Left ventricle myocardium inferior (tissue), 1 donor: ENCODE results near the gene MSH2. TPM values are rescaled to one million over a fixed set of nuclear protein-coding genes. Genes with fewer than 3 reads are reported as not detected.
A peak's percentile ranks its signal among the peaks of the same experiment; 100 is the strongest.
"Not testable (repeated sequence)": the region's sequence is repeated elsewhere in the genome, so short reads cannot be mapped to it uniquely, and the experiment has no call there.

ENCODE experiments used
- DNase-seq: peaks from one replicate; pipeline ENCODE4 v3.0.0-alpha.2; 2020
- H3K27ac ChIP-seq: fragments of 200-600 bp; replicated peaks from 2 replicates; pipeline ENCODE4 v1.8.0; 2021
- H3K27me3 ChIP-seq: fragments of 200-600 bp; 2 replicates; pipeline ENCODE4 v1.8.0; 2021; ENCODE audit warnings: low read depth
- H3K36me3 ChIP-seq: fragments of 200-600 bp; 2 replicates; pipeline ENCODE4 v1.8.0; 2021
- H3K4me1 ChIP-seq: fragments of 200-600 bp; 2 replicates; pipeline ENCODE4 v1.8.0; 2021
- H3K4me3 ChIP-seq: fragments of 200-600 bp; 2 replicates; pipeline ENCODE4 v1.8.0; 2021; ENCODE audit warnings: mild to moderate bottlenecking, moderate library complexity
- H3K9me3 ChIP-seq: fragments of 200-600 bp; replicated peaks from 2 replicates; pipeline ENCODE4 v1.8.0; 2021
- intact Hi-C: fragments of 100-400 bp; cut with micrococcal nuclease; formaldehyde crosslinking; loops from one replicate; pipeline ENCODE4 v1.11.0; 2022
- total RNA-seq: library from RNA; stranded (reverse); fragmentation: NEBNext Ultra II Directional; extraction: Animal tissue kit (Norgen Biotek cat#: 25700); gene quantifications from one replicate; pipeline ENCODE4 v1.2.1, GENCODE V29; 2021
- TF ChIP-seq, protein P1 (sequence below): fragments of 200-600 bp; IDR thresholded peaks from 2 replicates; pipeline ENCODE4 v1.8.0; 2021; ENCODE audit warnings: antibody characterized with exemption, mild to moderate bottlenecking, borderline replicate concordance
- donor health status: DM: no; HTN: yes; CAD: no; lungs with severe emphysema.

MSH2 gene
- total RNA-seq, 1 donor from 2014 or later: 14.8 TPM

DNA sequence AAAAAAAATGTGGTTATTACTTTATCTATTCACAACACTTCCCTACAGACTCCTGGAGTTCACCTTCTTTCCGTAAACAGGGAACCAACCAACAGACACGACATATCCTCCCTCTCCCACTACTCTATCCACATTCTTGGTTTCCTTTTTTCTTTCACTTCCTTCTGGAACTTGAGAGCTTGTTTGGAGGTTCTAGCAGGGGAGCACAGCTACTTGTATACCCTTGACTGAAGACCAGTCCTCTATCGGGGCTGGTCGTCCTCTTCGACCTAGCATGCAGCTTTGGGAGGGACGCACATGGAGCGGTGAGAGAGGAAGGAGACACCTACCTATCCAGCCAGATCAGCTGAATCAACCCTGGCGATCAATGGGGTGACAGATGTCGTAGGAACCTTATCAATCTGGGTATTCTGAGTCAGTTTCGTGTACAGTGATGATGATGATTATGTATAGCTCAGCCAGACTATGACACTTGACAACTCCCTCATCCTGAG is 43.5 kb upstream of the MSH2 start:
- Histone ChIP-seq H3K36me3 (no peaks in the 10 kb centered on the region), H3K27me3 (no peaks in the 10 kb centered on the region), H3K4me1 (peaks cover 6% of the 10 kb centered on the region), H3K27ac (no peak overlapping the region), H3K9me3 (no peaks in the 10 kb centered on the region), H3K4me3 (no peak overlapping the region)
- intact Hi-C loops: no loop called here
- TF ChIP-seq, protein P1, sequence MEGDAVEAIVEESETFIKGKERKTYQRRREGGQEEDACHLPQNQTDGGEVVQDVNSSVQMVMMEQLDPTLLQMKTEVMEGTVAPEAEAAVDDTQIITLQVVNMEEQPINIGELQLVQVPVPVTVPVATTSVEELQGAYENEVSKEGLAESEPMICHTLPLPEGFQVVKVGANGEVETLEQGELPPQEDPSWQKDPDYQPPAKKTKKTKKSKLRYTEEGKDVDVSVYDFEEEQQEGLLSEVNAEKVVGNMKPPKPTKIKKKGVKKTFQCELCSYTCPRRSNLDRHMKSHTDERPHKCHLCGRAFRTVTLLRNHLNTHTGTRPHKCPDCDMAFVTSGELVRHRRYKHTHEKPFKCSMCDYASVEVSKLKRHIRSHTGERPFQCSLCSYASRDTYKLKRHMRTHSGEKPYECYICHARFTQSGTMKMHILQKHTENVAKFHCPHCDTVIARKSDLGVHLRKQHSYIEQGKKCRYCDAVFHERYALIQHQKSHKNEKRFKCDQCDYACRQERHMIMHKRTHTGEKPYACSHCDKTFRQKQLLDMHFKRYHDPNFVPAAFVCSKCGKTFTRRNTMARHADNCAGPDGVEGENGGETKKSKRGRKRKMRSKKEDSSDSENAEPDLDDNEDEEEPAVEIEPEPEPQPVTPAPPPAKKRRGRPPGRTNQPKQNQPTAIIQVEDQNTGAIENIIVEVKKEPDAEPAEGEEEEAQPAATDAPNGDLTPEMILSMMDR: no peak
- no peak for DNase-seq

DNA sequence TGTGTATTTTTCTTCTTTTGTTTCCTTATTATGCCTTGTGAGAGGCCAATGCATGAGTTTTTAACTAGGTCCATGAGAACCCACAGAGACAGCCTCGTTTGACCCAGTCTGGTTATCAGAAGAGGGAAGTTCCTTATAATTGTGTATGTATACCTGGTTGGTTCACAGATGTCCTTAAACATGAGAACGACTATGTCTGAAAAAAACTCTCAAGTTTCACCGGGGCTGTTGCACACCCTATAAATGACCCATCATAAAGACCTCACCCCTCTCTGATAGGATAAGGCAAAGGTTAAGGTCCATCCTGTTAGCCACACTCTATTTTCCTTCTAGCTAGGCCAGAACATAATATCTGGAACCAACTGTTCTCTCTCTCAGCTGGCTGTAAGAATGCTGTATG is 42.7 kb upstream of the MSH2 start:
- Histone ChIP-seq H3K27ac (no peak overlapping the region), H3K9me3 (no peaks in the 10 kb centered on the region), H3K4me3 (no peak overlapping the region), H3K36me3 (no peaks in the 10 kb centered on the region), H3K4me1 (peaks cover 6% of the 10 kb centered on the region), H3K27me3 (no peaks in the 10 kb centered on the region)
- TF ChIP-seq, protein P1: no peak
- intact Hi-C loops: no loop called here
- DNase-seq: no peak

DNA sequence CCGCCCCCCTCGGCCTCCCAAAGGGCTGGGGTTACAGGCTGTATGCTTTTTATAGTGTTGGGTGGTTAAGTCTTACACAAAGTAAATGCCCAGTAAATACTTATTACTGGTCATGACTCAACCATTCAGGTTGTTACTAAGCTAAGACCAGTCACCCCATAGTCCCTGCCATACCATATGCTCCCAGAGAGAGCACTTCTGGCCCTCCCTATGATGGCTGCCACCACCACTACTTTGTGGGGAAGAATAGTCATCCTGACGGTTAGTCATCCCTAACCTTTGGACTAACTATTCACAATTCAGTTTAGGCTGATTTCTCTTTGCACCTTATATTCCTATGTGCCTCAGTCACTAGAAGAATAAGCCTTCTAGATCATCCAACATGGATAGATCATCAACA is 42.0 kb upstream of the MSH2 start:
- DNase-seq: no peak
- Histone ChIP-seq H3K27me3 (peaks cover 2% of the 10 kb centered on the region), H3K9me3 (no peaks in the 10 kb centered on the region), H3K4me3 (no peak overlapping the region), H3K27ac (no peak overlapping the region), H3K4me1 (peaks cover 6% of the 10 kb centered on the region), H3K36me3 (no peaks in the 10 kb centered on the region)
- TF ChIP-seq, protein P1: no peak
- intact Hi-C loops: no loop called here

DNA sequence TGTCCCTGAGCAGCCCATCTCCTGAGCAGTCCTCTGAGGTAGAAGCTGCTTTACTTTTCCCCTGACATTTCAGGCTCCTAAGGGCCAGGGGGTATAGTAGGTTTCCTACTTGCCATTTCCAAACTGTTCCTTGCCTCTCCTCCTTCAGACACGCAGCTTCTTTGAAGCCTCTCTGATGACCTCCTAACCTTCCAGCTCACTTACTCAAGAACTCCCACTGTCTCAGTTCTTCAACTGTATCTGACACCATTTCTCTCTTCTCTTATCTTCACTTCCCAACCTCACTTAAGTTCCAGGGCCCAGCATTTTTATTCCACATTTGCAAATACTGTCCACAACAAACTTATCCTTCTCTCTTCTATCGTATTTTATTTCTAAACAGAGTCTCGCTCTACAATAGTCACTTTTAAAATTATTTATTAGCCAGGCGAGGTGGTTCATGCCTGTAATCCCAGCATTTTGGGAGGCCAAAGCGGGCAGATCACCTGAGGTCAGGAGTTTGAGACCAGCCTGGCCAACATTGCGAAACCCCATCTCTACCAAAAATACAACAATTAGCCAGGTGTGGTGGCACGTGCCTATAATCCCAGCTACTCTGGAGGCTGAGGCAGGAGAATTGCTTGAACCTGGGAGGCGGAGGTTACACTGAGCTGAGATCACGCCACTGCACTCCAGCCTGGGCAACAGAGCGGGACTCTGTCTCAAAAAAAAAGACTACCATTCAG is 41.3 kb upstream of the MSH2 start:
- H3K9me3 ChIP-seq, H3K27me3 ChIP-seq, H3K27ac ChIP-seq, H3K36me3 ChIP-seq, DNase-seq, H3K4me1 ChIP-seq, H3K4me3 ChIP-seq, intact Hi-C loops: not testable (repeated sequence)

DNA sequence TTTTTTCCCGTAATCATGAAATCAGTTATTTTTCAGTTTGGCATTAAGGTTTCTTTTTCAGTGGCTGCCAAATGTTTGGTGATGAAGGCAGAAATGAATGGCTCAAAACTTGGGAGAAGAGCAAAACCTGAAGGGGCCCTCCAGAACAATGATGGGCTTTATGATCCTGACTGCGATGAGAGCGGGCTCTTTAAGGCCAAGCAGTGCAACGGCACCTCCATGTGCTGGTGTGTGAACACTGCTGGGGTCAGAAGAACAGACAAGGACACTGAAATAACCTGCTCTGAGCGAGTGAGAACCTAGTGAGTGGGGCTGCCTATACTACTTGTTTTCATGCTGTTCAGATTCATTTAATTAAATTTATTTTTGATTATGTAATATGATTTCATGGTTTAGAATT is 29.2 kb upstream of the MSH2 start:
- TF ChIP-seq, protein P1: peak; percentile 27
- intact Hi-C loops: no loop called here
- no peak overlapping the region for H3K27ac ChIP-seq
- no peaks in the 10 kb centered on the region for H3K36me3 ChIP-seq
- no peaks in the 10 kb centered on the region for H3K9me3 ChIP-seq
- peaks cover 14% of the 10 kb centered on the region for H3K4me1 ChIP-seq
- H3K4me3 ChIP-seq: no peak overlapping the region
- peaks cover 33% of the 10 kb centered on the region for H3K27me3 ChIP-seq
- DNase-seq: no peak

DNA sequence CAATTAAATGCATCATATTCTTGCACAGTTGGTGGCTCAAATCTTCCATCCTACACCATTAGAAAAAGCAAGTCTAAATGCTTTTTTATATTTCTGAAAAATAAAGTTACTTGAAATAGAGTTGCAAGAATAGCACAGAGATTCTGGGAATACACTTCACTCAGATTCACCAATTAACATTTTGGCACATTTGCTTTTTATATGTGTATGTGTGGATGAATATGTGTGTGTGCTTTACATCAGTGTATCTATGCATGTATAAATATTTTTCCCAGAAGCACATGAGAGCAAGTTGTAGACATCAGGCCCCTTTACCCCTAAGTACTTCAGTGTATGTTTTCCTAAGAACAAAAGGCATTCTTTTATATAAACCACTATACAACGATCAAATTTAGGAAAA is 27.6 kb upstream of the MSH2 start:
- no peak for DNase-seq
- Histone ChIP-seq H3K9me3 (no peaks in the 10 kb centered on the region), H3K36me3 (no peaks in the 10 kb centered on the region), H3K27me3 (peaks cover 18% of the 10 kb centered on the region), H3K27ac (no peak overlapping the region), H3K4me1 (no peaks in the 10 kb centered on the region), H3K4me3 (no peak overlapping the region)
- intact Hi-C loops: no loop called here
- TF ChIP-seq, protein P1: no peak
